D341Med (cell line): ENCODE data around the gene DZIP3.
"Not testable (repeated sequence)": the region's sequence is repeated elsewhere in the genome, so short reads cannot be mapped to it uniquely, and the experiment has no call there.

ENCODE experiments used
- DNase-seq: peaks from one replicate; pipeline ENCODE4 v3.0.0; 2012; ENCODE audit warnings: low spot score

DZIP3 gene

GRCh38 chr3:108599677-108600409 is 10.3 kb downstream of the DZIP3 start:
- DNase-seq, result no peak

DNA sequence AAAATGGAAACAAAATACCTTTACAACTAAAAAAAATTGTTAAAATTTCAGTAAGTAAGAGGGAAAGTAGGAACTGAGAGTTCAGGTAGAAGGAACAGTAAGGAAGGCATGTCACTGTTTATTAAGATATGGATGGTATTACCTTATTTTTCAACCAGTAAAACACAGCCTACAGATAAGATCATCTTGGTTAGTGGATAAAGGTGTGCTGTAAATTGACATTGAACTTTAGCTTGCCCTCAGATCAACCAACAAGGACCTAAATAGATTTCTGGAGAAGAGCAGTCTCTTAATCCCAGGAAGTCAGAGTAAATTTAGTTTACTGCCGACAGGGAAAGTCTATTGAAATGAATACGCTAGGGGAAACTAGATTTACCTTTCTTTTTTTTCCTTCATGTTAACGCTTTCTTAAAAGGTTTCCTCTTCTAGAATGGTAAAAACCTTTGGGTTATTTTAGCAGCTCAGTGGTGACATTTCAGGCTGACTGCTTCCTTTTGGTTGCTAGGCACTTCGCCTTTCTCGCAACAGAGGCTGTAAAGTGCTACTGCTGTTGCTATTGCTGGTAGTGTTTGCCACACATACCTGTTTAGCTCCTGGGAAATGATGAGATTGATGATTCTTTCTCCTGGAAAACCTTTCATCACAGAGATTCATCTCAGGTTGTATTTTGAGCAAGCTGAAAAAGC is 12.9 kb downstream of the DZIP3 start:
- DNase-seq, result no peak

GRCh38 chr3:108602935-108603294 is 13.4 kb downstream of the DZIP3 start:
- peak; percentile 24 for DNase-seq

- no peak for DNase-seq
Measured at GRCh38 chr3:108603691-108604090, 14.2 kb downstream of the DZIP3 start.

DNA sequence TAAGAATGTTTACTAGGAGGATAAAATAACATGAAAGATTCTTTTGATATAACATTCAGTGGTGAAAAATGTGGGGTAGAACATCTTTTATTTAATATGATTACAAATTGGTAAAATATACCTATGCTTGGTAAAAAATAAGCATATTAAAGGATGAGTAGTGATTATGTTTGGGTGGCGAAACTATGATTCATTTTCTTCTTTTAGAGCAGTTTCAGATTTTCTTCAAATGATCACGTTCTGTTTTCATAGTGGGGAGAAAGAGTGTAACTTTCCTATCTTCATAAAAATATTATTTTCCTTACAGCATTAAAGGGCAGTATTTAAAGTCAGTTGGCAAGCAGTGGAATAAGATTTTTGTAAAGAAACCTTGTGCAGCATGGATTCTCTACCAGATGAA is 15.5 kb downstream of the DZIP3 start:
- no peak for DNase-seq

GRCh38 chr3:108605491-108605890 is 16.0 kb downstream of the DZIP3 start:
- DNase-seq, result no peak

GRCh38 chr3:108608750-108609149 is 19.2 kb downstream of the DZIP3 start:
- DNase-seq, result no peak

GRCh38 chr3:108610651-108611050 is 21.1 kb downstream of the DZIP3 start:
- DNase-seq, result no peak

GRCh38 chr3:108616090-108616489 is 26.6 kb downstream of the DZIP3 start:
- DNase-seq, result not testable (repeated sequence)

- no peak for DNase-seq
Measured at GRCh38 chr3:108620250-108620649, 30.7 kb downstream of the DZIP3 start.

GRCh38 chr3:108623504-108623903 is 34.0 kb downstream of the DZIP3 start:
- DNase-seq, result peak; percentile 14

GRCh38 chr3:108629974-108630373 is 40.5 kb downstream of the DZIP3 start:
- no peak for DNase-seq

DNA sequence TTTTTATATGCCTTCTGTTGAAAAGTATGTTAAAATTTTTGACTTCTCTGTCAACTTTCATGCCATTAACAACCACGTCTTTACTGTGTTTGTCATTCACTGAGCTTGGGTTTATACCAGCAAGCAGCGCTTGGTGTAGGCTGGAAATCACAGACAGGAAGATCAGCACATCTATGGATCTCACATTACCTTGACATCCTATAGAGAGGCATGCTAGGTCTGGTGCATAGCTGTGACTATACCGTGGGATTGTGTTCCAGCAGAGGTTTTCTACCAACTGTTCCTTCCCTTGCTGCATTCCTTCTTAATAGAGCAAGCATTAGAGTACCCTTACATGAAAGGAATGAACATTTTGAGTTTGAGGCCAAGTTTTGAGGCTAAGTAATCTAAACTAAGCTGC is 53.0 kb downstream of the DZIP3 start:
- no peak for DNase-seq

DNA sequence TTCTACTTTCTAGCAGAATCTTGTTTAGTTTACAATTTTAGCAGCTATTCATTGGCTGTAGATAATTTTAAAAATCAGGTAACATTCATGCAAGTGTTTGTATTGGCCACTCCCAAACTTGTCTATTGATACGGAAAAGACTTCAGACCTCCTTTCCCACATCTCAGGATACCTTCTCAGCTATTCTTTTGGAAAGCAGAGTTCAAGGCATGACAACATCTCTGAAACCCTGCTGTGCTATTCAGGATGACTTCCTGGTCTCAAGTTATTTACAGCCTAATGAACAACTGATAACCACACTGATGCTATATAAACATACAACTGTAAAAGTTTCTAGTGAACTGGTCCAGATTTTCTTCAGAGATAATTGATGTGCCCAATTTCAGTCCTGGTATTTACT is 55.8 kb downstream of the DZIP3 start:
- DNase-seq, result no peak

DNA sequence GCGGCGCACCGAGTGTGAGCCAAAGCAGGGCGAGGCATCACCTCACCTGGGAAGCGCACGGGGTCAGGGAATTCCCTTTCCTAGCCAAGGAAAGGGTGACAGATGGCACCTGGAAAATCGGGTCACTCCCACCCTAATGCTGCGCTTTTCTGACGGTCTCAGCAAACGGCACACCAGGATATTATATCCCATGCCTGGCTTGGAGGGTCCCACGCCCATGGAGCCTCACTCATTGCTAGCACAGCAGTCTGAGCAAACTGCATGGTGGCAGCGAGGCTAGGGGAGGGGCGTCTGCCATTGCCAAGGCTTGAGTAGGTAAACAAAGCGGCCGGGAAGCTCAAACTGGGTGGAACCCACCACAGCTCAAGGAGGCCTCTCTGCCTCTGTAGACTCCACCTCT is 66.1 kb downstream of the DZIP3 start:
- DNase-seq, result not testable (repeated sequence)

DNA sequence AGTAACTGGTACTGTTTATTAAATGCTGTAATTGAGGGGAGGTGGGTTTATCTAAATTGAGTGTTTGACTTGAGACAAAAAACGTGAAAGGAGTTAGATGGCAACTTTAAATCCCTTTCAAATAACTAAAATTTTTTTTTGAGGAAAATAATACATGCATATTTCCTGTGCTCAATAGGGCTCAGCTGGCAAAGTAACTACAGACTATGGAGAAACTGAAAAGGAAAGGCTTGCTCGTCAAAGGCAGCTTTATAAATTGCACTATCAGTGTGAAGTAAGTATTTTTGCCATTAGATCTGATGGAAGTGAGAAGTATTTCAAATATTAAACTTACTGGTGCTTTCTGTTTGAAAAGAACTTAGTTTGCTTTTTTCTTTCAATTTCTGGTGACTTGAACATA is 72.2 kb downstream of the DZIP3 start:
- no peak for DNase-seq

DNA sequence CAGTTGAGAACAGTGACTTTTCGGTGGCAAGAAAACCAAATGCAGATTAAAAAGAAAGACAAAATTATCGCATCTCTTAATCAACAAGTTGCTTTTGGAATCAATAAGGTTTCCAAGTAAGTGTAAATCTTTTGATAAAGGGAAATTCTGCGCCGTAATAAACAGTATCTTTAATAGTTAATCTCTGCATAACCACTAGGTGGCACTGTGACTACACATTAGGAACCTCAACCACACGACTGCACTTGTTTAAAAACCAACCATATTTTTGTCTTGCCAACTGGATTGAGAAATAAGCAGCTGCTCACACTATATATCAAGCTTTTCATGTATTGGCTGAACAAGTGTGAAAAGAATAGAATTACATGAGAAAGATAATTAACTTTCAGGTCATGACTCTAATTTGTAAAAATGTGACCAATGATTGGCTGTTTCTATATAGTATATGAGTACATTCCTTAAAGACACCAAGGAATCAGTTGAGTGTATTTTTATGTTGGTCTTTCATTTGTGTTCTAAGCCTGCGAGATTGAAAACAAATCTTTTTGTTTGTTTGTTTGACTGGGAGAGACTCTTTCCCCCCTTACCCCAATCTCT is 72.7 kb downstream of the DZIP3 start:
- DNase-seq, result peak; percentile 64

- no peak for DNase-seq
Measured at GRCh38 chr3:108664266-108664665, 74.7 kb downstream of the DZIP3 start.

DNA sequence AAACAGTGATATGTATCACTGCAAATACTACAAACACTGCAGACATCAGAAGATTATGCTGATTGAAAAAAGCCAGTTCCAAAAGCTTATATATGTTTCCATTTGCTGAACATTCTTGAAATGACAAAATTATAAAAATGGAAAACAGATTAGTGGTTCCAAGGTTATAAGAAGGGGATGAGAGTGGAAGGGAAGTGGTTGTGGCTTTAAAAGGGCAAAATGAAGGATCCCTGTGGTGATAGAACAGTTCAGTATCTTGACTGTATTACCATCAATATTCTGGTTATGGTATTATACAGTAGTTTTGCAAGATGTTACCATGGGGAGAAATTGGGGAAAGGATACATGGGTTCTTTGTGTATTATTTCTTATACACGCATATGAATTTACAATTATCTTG is 77.8 kb downstream of the DZIP3 start:
- DNase-seq, result no peak

DNA sequence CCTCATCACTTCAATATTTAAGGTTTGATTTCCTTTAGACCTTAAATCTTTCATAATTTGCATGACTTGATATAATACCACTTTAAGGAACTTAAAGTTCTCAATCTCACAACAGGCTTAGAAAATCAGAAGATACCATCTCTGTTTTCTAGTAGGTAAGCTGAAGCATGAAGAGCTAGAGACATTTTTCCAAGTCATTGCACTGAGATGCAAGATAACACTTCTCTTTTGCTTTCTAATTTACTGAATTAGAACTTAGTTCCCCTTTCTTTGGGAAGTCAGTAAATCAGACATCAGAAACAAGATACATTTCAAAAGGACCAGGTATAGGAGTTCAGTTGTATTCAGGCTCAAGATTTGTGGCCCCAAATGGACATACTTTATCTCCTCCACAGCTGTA is 79.7 kb downstream of the DZIP3 start:
- no peak for DNase-seq

DNA sequence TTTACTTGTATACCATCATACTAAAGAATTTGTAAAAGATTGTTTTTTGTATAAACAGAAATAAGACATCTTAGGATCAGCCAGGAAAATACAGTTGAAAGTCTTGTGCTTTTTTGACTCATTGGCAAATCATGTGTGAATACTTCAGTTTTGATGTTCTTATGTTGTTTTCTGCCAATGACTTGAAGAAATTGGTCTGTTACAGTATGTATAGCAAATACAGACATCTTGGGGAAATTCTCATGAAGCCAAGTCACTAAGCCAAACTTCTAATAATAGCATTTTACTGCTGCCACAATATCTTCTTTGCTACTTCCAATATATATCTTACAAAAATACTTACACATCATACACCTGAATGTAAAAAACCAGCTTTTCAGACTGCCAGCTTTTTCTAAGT is 83.2 kb downstream of the DZIP3 start:
- DNase-seq, result no peak

GRCh38 chr3:108673988-108674661 is 84.6 kb downstream of the DZIP3 start:
- DNase-seq, result no peak

- DNase-seq, result no peak
Measured at GRCh38 chr3:108677811-108678210, 88.3 kb downstream of the DZIP3 start.
